DND-41 (cell line): ENCODE measurements around the gene MSRB3.

Source experiments
- EZH2 ChIP-seq: IDR thresholded peaks from 3 replicates; pipeline ENCODE4 v1.6.1; 2012; ENCODE audit warnings: borderline replicate concordance, low read depth, mild to moderate bottlenecking, moderate library complexity, low read length, inconsistent platforms; ENCODE audit not compliant: severe bottlenecking
- TF ChIP-seq, protein P1 (sequence below): IDR thresholded peaks from 2 replicates; pipeline ENCODE4 v1.5.1; 2012; ENCODE audit warnings: borderline replicate concordance, low read length, moderate library complexity, mild to moderate bottlenecking; ENCODE audit not compliant: poor library complexity, severe bottlenecking; ENCODE audit errors: extremely low read depth

DNA sequence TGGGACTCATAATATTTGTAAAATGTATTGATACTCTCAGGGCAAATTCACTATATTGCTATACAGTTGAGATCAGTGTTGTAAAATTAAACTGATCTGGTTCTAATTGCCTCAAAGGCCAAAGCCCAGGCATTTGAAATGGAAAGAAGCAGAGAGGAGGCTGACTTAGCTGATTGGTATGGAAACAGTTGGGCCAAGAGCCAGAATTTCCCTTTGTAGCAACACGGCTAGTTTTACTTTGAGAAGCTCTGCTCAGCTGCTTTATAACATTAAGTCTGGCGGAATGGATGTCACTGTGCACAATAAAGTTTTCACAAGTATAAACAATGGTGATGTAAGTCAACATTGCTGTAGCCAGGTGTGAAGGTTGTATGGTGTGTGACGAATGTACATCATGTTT lies 186.4 kb downstream of the MSRB3 start:
- TF ChIP-seq, protein P1, sequence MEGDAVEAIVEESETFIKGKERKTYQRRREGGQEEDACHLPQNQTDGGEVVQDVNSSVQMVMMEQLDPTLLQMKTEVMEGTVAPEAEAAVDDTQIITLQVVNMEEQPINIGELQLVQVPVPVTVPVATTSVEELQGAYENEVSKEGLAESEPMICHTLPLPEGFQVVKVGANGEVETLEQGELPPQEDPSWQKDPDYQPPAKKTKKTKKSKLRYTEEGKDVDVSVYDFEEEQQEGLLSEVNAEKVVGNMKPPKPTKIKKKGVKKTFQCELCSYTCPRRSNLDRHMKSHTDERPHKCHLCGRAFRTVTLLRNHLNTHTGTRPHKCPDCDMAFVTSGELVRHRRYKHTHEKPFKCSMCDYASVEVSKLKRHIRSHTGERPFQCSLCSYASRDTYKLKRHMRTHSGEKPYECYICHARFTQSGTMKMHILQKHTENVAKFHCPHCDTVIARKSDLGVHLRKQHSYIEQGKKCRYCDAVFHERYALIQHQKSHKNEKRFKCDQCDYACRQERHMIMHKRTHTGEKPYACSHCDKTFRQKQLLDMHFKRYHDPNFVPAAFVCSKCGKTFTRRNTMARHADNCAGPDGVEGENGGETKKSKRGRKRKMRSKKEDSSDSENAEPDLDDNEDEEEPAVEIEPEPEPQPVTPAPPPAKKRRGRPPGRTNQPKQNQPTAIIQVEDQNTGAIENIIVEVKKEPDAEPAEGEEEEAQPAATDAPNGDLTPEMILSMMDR: no peak
- TF ChIP-seq EZH2: no peak
